Measurements from ENCODE around the gene GNG11.
"Not testable (repeated sequence)": the region's sequence is repeated elsewhere in the genome, so short reads cannot be mapped to it uniquely, and the experiment has no call there.

GNG11 gene

DNA sequence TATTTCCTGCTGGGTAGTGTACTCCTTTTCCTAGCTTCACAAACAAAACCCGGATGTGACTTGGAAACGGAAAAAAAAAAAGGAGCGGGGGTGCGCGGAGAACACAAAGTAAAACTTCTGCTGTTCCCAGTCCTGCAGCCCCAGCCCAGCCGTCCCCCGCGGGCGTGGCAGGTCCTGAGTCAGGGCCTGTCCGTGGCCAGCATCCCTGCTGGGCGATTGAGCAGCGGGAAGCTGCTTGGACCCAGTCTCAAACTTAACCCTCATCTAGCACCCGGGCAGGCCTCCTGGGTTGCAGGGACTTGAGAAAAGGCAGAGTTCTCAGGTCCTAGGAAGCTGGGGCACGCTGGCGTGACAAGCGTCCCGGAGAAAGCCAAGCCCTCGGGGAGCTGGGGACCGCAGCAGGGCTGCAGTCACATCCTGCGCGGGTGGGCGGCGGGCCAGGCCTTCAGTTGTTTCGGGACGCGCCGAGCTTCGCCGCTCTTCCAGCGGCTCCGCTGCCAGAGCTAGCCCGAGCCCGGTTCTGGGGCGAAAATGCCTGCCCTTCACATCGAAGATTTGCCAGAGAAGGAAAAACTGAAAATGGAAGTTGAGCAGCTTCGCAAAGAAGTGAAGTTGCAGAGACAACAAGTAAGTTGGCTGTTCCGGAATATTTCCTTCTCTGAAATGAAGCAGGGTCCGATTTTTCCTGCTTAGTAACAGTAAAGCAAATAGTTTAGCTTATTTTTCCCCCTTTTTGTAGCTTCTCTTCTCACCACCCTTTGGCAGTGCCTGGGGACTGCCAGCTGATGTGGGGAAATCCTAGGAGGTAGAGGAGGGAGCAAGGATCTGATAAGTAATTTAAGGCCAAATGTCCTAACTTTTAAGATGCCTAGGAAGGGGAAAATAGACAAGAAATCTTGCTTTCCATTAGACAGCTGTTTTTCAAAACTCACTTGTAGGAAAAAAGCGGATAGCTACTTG is at the start of gene GNG11:
Gene GNG11, plus strand, starts transcription at position 129 of the 960 bp plus-strand sequence. Its CDS starts 403 bp downstream, at position 532.
- DNase-seq: no peak

GRCh38 chr7:93873998-93874574 is 47.4 kb upstream of the GNG11 start:
- DNase-seq: no peak

GRCh38 chr7:93877742-93878141 is 43.8 kb upstream of the GNG11 start:
- DNase-seq: no peak

GRCh38 chr7:93879356-93879755 is 42.2 kb upstream of the GNG11 start:
- DNase-seq: no peak

DNA sequence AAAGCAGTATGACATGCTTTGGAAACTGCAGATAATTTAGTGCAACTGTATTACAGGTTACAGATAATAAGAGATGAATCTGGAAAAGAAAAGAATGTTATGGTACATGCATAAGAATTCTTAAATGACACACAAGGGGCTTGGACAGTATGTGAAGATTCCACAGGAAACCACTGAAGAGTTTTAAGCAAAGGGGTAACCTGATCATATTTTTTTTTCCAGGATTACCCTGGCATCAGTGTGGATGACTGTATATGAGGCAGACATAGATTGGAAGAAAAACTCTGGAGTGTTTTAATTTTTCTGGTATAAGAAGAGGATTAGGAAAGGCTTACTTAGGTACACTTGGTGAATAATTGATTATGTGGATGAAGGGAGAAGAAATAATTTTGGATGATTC is 39.1 kb upstream of the GNG11 start:
- DNase-seq: no peak

DNA sequence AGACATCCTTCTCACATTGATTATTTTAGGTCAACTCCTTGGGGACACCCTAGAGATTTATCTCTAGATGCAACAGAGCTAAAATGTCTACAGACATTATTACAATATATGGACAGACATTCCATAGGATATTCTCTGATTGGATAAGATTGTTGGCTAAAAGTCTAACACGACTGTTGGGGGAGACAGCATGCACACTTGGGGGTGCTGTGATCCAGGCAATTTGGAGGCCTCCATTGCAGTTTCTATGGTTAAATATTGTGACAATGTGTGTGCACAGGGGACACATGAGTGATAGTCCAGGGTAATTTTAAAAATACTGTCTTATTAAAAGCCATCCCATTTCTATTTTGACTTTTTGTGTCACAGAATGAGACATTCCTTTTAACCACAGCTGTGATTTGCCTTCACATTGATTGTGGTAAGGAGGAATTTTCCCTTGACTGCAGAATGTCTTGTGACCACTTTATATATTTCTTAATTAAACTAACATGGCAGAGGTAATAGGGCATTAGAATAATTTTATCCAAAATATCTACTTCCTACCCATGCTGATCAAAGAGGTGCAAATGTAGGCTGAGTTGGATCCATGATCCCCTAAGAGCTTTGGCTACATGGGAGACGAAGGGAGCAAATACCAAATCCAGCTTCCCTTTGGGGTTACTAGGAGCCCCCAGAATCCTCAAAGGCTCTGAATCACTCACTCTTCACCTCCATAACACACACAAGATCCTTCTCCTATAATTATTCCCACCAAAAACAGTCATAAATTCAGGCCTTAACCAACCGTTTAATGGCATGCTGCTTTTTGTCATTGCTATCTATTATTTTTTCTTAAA is 38.2 kb upstream of the GNG11 start:
- DNase-seq: no peak

DNA sequence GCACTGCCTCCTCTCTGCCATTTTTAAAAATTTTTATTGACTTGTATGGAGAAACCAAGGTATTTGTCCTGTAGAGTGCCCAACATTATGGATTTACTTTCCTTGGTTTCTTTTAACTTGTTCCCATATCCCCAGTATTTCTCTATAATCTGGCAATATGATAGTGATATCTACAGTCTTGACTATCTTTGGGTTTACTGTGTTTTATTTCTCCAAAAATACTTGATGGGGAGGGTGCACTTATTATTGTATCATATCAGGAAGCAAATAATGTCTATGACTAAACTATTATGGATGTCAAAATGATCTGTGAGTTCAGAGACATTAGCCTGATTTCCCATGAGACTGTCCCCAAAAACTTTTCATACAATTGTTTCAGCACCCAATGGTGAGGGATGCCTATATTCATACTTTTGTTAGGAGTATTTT is 37.6 kb upstream of the GNG11 start:
- DNase-seq: no peak

DNA sequence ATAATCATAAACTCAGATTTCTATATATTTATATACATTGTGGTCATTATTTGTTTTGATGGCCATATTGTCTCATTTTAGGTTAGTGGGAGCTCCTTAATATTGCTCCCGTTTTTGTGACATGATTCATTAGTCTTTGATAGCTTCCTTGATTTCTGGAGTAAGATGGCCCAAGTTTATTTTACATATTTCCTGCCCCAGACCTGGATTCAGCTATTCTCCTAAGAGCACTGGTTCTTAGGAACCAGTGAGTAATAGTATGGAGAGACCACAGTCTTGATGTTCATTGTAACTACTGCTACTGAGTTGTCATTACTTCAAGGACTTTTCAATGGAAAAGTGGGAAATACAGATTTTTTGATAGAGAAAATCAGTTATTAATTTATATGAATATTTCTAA is 37.0 kb upstream of the GNG11 start:
- no peak for DNase-seq

DNA sequence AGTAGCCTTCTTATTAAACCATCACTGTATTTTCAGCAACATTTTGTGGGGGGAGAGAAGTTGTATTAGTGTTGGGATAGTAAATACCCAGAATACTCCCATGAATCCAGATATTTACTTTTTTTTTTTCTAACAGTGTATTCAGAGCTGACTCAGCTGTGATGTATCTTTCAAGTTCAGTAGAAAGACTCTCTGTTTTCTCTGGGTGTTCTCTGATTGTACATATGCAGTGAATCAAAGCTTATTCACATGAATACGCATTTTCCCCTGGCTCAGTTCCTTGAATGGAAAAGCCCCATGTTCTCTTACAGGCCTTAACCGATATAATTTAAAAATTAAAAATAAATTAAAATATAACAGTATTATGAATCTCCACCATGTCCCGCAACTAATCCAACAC is 32.3 kb upstream of the GNG11 start:
- no peak for DNase-seq

DNA sequence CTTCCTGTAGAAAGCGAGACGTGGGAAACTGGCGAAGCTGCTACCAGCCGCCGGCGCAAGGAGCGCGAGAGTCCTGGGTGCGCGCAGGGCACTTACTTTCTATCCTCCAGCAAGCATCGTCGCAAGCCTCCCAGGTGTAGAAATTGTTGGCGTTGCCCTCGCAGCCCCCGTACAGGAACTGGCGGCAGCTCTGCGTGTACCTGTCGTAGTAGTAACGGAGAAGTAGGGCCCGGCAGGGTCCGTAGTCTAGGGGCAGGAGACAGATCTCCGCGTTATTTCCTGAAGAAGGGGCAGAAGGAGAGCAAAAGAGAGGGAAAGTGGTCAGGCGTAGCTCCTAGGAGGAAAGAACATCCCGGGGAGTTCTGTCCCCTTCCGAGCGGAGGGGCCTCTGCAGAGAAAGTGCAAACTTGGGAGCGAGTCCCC is 31.5 kb upstream of the GNG11 start:
- DNase-seq: no peak

- no peak for DNase-seq
These were observed 31.0 kb upstream of the GNG11 start, which contains the start of gene TFPI2 for GRCh38 chr7:93890464-93891068. TFPI2 (minus strand) TSS chr7:93890753; CDS start chr7:93890678, 75 bp downstream.

DNA sequence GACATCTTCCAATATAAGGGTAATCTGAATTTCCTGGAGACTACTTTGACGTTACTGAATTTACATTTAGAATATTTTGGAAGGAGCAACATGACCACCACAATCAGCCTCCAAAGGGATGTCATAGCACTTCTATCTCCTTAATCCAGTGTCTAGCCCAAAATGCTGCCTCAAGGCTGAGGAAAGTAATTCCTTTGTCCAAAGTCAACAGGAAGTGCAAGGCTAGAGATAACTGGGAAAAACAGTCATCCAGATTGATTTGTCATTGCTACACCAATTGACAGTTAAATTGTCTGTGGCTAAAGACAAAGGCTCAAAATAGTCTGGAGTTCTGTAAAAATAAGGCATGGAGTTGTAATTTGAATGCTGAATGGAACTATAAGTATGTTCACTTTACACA is 27.1 kb upstream of the GNG11 start:
- DNase-seq: no peak

DNA sequence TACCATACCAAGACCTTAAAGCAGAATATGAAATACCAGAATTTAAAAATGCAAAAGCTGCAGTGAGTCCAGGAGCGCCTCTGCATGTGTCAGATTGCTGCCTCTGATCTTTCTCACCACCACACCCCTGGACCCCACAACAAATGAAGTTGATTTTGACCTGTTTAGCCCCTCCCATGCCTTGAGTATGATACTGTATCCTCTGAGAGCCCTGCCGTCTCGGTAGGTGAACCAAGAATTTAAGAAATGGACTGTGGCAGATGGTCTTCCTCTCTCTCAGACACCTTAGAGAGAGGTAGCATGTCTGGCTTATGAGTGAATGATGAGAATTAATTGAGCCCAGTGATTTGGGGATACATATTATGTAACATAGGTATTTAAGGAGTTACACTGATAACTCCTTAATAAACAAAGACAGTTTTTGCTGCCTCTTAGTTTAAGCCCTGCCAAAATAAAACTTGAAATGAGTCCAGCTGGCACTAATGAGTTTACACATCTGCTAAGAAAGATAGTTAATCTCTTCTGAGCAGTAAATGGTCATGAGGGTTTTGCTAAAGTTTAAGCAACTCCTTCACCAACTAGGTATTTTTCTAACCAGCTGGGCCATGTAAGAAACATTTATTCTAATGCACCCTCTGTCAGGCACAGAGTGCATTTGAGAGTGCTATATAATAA is 26.4 kb upstream of the GNG11 start:
- DNase-seq: no peak

DNA sequence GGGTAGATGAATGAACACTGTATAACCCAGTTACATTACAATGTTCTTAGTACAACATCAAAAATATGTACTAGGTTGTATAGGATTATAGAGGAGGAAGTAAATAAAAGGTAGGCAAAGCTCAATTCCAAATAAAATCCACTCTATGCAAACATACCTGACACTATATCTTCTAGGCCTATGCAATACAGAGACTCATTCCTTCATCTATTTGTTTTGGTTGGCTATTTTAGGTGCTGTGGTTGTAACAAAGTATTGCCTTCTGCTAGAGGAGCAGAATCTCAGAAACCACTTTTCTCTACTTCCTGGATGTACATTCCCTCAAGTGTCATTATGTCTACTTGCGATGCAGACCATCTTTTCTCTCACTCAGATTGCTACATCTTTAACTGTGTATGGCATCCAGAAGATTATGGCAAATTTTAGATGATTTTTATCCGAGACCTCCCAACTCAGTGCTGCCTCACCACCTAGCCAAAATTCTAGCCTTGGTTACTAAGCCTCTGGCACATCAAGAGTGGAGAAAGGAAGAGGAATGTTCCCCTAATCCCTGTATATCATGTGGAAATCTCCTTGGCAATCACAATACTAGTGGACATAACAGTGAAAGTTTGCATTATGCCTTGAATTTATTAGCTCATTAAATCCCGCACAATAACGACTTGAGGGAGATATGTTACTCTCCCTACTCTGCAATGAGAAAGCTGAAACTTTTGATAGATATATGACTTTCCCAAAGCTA is 25.5 kb upstream of the GNG11 start:
- DNase-seq: no peak

GRCh38 chr7:93897680-93898079 is 23.9 kb upstream of the GNG11 start:
- no peak for DNase-seq

GRCh38 chr7:93902777-93903423 is 18.6 kb upstream of the GNG11 start:
- no peak for DNase-seq

DNA sequence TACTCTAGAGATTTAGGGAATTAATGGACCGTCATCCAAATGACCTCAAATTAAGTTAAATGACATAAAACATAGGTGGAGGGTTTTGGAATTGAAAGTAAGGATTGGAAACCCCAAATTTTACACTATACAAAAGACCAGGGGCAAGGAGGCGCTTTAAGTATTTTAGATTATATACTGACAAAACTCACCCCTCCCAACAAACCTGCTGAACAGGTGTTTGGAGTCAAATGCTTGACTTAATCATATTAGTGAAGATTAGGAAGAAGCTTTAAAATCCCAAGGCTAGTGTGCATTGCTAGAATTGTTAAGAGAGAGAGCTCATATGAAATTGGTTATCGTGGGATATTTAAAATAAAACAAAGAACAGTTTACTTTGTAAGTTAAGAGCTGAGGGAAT is 15.3 kb upstream of the GNG11 start, which contains the start of gene GNGT1:
Gene GNGT1, plus strand, starts transcription at position 301 of the 400 bp plus-strand sequence. CDS start 180 bp downstream, outside the sequence.
- no peak for DNase-seq

DNA sequence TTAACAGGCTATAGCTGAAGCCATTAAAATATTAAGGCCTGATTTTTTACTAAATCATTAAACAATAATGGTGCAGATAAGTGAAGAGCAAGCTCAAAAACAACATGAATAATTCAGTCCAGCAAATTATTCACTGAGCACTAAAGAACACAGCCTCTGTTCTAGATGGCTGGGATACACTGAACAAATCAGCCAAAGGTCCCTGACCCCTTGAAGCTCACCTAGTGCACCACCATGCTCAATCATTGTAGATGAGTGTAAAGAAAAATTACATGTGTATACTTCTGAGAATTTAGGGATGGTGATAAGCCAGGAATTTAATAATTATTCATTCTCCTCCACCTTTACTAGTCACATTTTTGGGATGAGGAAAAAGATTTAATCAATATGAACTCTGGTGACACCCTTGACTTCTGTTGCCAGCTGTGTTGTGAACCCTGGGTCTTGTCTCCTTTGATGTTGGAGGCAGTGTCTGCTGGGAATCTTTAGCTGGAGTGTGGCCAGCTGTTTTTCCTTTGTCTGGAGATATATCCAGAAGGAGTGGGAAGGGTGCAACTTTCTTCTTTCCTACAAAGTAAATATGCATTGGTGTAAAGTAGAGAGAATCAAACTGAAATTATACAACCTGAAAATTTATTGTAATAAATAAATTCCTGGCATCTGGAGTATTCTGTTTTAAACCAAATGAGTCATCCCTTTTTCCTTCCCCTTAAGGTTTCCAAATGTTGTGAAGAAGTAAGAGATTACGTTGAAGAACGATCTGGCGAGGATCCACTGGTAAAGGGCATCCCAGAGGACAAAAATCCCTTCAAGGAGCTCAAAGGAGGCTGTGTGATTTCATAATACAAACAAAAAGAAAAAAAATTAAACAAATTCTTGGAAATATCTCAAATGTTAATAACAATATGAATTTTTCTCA is 11.2 kb upstream of the GNG11 start:
- DNase-seq: no peak

DNA sequence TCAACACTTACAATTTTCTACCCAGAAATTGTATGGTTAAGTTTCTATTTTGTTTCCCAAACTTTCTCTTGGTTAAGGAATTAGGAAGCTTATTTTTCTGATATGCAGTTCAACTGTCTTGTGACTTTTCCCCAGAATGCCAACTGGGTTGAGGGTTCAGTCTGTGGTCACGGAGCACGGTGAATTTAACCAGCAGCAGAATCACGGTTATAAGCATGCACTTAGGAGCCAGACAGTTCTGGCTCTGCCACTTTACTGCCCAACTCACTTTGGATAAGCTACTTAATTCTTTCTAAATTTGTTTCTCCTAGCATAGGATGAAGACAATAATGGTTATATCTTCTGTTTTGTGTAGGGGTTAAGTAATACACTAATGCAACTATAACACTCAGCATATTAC is 10.3 kb upstream of the GNG11 start:
- DNase-seq: not testable (repeated sequence)

GRCh38 chr7:93911661-93912060 is 9.9 kb upstream of the GNG11 start:
- not testable (repeated sequence) for DNase-seq

Measured in NCI-H2171 (cell line).